Uterus (tissue), 4 donors: ENCODE results near the gene NUDT6. TPM values are rescaled to one million over a fixed set of nuclear protein-coding genes. Genes with fewer than 3 reads are reported as not detected.
"Not testable (repeated sequence)": the region's sequence is repeated elsewhere in the genome, so short reads cannot be mapped to it uniquely, and the experiment has no call there.

Experiments
- DNase-seq, 2 donors: peaks; one replicate each; pipeline ENCODE4 v3.0.0-alpha.2; 2019 to 2020
- H3K27ac ChIP-seq, 2 donors: fragments of 200-600 bp; sonication (generic); 1 replicate in 1 of 2; 2 replicates in 1 of 2; pipeline ENCODE4 v1.5.1; 2016 to 2018
- H3K27me3 ChIP-seq, 2 donors: fragments of 200-600 bp; sonication (generic); one replicate each; pipeline ENCODE4 v1.5.1; 2018 to 2019; ENCODE audit warnings: control low read depth in 1 of 2
- H3K36me3 ChIP-seq, 2 donors: fragments of 200-600 bp; sonication (generic); one replicate each; pipeline ENCODE4 v1.5.1; 2019; ENCODE audit warnings: control low read depth in 1 of 2
- H3K4me1 ChIP-seq, 2 donors: fragments of 200-600 bp; sonication (generic); one replicate each; pipeline ENCODE4 v1.5.1; 2018 to 2019; ENCODE audit warnings: control low read depth in 1 of 2
- H3K4me3 ChIP-seq, 2 donors: fragments of 200-600 bp; sonication (generic); 1 replicate in 1 of 2; 2 replicates in 1 of 2; pipeline ENCODE4 v1.5.1; 2018 to 2019; ENCODE audit warnings: mild to moderate bottlenecking in 1 of 2
- H3K9me3 ChIP-seq, 2 donors: fragments of 200-600 bp; sonication (generic); one replicate each; pipeline ENCODE4 v1.5.1; 2019; ENCODE audit warnings: control low read depth in 1 of 2
- CTCF ChIP-seq, 4 experiments: fragments of 200-600 bp in 2 of 4; fragments of 450-650 bp in 2 of 4; sonication (generic) in 2 of 4; IDR thresholded peaks; one replicate each; pipeline ENCODE4 v1.5.1; 2016 to 2019; ENCODE audit warnings: antibody characterized with exemption in 4 of 4, mild to moderate bottlenecking in 2 of 4, moderate library complexity in 1 of 4
- POLR2A ChIP-seq, 2 donors: fragments of 450-650 bp; IDR thresholded peaks; one replicate each; pipeline ENCODE4 v1.6.1; 2016; ENCODE audit warnings: antibody characterized with exemption in 2 of 2, mild to moderate bottlenecking in 1 of 2, moderate library complexity in 1 of 2
- intact Hi-C: fragments of 100-400 bp; cut with DNase I; formaldehyde crosslinking; loops from one replicate; pipeline ENCODE4 v1.15.1; 2023; ENCODE audit warnings: low total_unique reads
- total RNA-seq, 4 donors: library from RNA; depleted of rRNA in 3 of 4; stranded (reverse); fragments of >200 nt in 3 of 4; gene quantifications; one replicate each; pipeline versions ENCODE4 v1.1.0 to v1.2.4, GENCODE V29; 2014 to 2023
- donor health status: DM: yes; HTN: yes; CAD: no.

NUDT6 gene
- total RNA-seq, 4 donors from 2014 or later: 6.9 to 29.4 (median 11.6) TPM

DNA sequence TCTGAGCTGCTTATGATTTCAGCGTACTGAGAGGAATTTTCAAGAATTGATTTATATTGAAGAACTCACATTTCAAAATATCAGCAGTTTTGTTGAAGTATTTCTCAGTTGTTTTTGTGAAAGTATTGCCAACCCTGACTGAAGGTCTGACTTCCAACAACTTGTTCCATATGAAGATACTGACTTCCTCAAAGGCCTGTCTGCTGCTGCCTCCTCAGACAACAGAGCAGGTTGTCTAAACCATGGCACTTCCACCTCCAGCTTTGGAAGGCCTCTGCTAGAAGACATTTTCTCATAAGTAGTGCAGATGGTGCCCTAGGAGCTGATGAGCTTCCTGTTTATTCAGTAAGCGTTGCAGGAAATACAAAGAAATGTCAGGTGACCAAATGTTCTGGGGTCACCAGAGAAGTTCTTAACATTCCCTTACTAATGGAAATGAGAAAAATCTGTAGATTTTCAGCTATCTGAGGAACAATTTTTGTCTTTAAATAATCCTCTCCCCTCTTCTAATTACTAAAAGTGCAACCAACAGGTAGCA, 67.0 kb downstream of the NUDT6 start:
- intact Hi-C loops: no loop called here
- H3K4me1 ChIP-seq: peaks cover 0 to 7% of the 10 kb centered on the region in 2 donors

GRCh38 chr4:122854447-122855352, 67.7 kb downstream of the NUDT6 start:
- no peaks in the 10 kb centered on the region for H3K36me3 ChIP-seq
- intact Hi-C loops: no loop called here
- H3K9me3 ChIP-seq: no peaks in the 10 kb centered on the region
- DNase-seq: peak; percentile 35 to 40
- H3K27me3 ChIP-seq: no peaks in the 10 kb centered on the region
- TF ChIP-seq POLR2A (IDR thresholded peaks at IDR 0.05) (no peak), CTCF (IDR thresholded peaks at IDR 0.05) (no peak)
- peaks cover 0 to 7% of the 10 kb centered on the region in 2 donors for H3K4me1 ChIP-seq
- H3K4me3 ChIP-seq: peak overlapping the region in 1 of 2 donors; percentile 1
- peak overlapping the region; percentile 57 to 64 for H3K27ac ChIP-seq

More for the DNA sequence above, 67.0 kb downstream of the NUDT6 start:
- no peaks in the 10 kb centered on the region for H3K9me3 ChIP-seq
- TF ChIP-seq CTCF (IDR thresholded peaks at IDR 0.05) (no peak), POLR2A (IDR thresholded peaks at IDR 0.05) (no peak)
- no peak for DNase-seq
- H3K27me3 ChIP-seq: no peaks in the 10 kb centered on the region
- H3K36me3 ChIP-seq: no peaks in the 10 kb centered on the region
- H3K4me3 ChIP-seq: no peak overlapping the region
- peak overlapping the region; percentile 57 to 64 for H3K27ac ChIP-seq

DNA sequence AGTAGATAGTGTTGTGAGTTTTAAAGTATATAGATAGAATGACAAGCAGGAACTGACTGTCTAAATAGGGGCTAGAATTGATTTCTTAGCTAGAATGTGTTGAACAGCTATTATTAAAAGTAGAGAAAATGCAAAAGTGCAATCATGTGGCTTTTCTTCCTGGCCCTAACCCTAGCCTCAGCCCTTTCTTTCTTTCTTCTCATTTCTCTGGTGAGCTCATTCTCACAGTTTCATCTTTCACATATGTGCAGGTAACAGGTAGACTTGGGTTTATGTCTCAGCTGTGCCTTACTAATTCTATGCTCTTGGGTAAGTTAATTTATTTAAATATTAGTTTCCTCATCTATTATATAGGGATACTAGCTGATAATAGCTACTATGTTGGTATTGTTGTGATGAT, 70.8 kb downstream of the NUDT6 start:
- Histone ChIP-seq H3K4me1 (no peaks in the 10 kb centered on the region), H3K4me3 (no peak overlapping the region), H3K27me3 (no peaks in the 10 kb centered on the region), H3K27ac (no peak overlapping the region), H3K9me3 (no peaks in the 10 kb centered on the region), H3K36me3 (no peaks in the 10 kb centered on the region)
- no peak for DNase-seq
- TF ChIP-seq POLR2A (IDR thresholded peaks at IDR 0.05) (no peak), CTCF (IDR thresholded peaks at IDR 0.05) (no peak)
- intact Hi-C loops: no loop called here

- intact Hi-C loops, H3K4me1 ChIP-seq, DNase-seq, H3K27me3 ChIP-seq, H3K4me3 ChIP-seq, H3K9me3 ChIP-seq, H3K27ac ChIP-seq, H3K36me3 ChIP-seq: not testable (repeated sequence)
These were observed 72.6 kb downstream of the NUDT6 start for GRCh38 chr4:122849789-122850188.

DNA sequence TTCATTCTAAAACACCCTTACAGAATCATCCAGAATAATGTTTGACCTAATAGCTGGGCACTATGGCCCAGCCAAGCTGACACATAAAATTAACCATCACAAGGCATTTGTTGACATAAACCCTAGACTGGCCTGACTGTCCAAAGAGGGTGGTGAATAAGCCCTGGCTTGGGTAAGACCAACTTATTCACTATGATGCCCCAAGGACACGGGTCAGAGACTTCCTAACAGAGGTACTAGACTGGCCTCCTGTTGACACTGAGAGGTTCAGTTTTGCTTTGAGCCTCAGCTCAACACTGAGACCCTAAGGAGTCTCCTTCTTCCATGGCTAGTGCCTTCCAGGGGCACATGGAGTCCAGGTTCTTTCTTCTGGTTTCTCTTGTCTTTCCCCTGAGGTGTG, 74.5 kb downstream of the NUDT6 start:
- Histone ChIP-seq H3K27me3 (no peaks in the 10 kb centered on the region), H3K4me3 (no peak overlapping the region), H3K36me3 (no peaks in the 10 kb centered on the region), H3K9me3 (no peaks in the 10 kb centered on the region), H3K27ac (no peak overlapping the region), H3K4me1 (no peaks in the 10 kb centered on the region)
- no peak for DNase-seq
- intact Hi-C loops: no loop called here
- TF ChIP-seq CTCF (IDR thresholded peaks at IDR 0.05) (no peak), POLR2A (IDR thresholded peaks at IDR 0.05) (no peak)
